Neural progenitor cell (in vitro differentiated cells): ENCODE measurements around the gene TPST1. TPM values are rescaled to one million over a fixed set of nuclear protein-coding genes. Genes with fewer than 3 reads are reported as not detected.

ENCODE experiments used
- DNase-seq: peaks from one replicate; pipeline ENCODE4 v3.0.0-alpha.2; 2016; ENCODE audit warnings: low spot score
- H2AFZ ChIP-seq: fragments of 200-600 bp; sonication (generic); replicated peaks from 2 replicates; pipeline ENCODE4 v1.6.1; 2016; ENCODE audit warnings: antibody characterized with exemption
- H3F3A ChIP-seq: fragments of 200-600 bp; sonication (generic); 2 replicates; pipeline ENCODE4 v1.6.1; 2016; ENCODE audit warnings: antibody characterized with exemption, low read depth
- H3K27ac ChIP-seq: fragments of 200-600 bp; sonication (generic); 2 replicates; pipeline ENCODE4 v1.5.1; 2016; ENCODE audit warnings: mild to moderate bottlenecking
- H3K27me3 ChIP-seq: fragments of 200-600 bp; sonication (generic); 2 replicates; pipeline ENCODE4 v1.6.1; 2016; ENCODE audit warnings: mild to moderate bottlenecking, moderate library complexity
- H3K36me3 ChIP-seq: fragments of 200-600 bp; sonication (generic); 2 replicates; pipeline ENCODE4 v1.5.1; 2016
- H3K4me1 ChIP-seq: fragments of 200-600 bp; sonication (generic); 2 replicates; pipeline ENCODE4 v1.6.1; 2016; ENCODE audit warnings: mixed run types
- H3K4me2 ChIP-seq: fragments of 200-600 bp; sonication (generic); 2 replicates; pipeline ENCODE4 v1.6.1; 2016
- H3K4me3 ChIP-seq: fragments of 200-600 bp; sonication (generic); 2 replicates; pipeline ENCODE4 v1.5.1; 2016
- H3K79me2 ChIP-seq: fragments of 200-600 bp; sonication (generic); 2 replicates; pipeline ENCODE4 v1.6.1; 2016; ENCODE audit warnings: low read depth
- H3K9ac ChIP-seq: fragments of 200-600 bp; sonication (generic); 2 replicates; pipeline ENCODE4 v1.6.1; 2016
- H3K9me3 ChIP-seq: fragments of 200-600 bp; sonication (generic); 2 replicates; pipeline ENCODE4 v1.5.1; 2016; ENCODE audit warnings: low read depth
- H4K20me1 ChIP-seq: fragments of 200-600 bp; sonication (generic); 2 replicates; pipeline ENCODE4 v1.6.1; 2016; ENCODE audit warnings: low read depth
- H3K27ac Mint-ChIP-seq: 3 replicates; pipeline ENCODE4 v1.8.0; 2021; ENCODE audit warnings: mixed read lengths
- H3K27me3 Mint-ChIP-seq: 2 replicates; pipeline ENCODE4 v1.8.0; 2022; ENCODE audit warnings: low read depth, mild to moderate bottlenecking, inconsistent platforms, moderate library complexity, mixed read lengths; ENCODE audit not compliant: insufficient read depth
- H3K36me3 Mint-ChIP-seq: 3 replicates; pipeline ENCODE4 v1.8.0; 2021; ENCODE audit warnings: mixed read lengths
- H3K4me1 Mint-ChIP-seq: 3 replicates; pipeline ENCODE4 v1.8.0; 2021; ENCODE audit warnings: mixed read lengths
- H3K4me3 Mint-ChIP-seq: 3 replicates; pipeline ENCODE4 v1.8.0; 2021; ENCODE audit warnings: mild to moderate bottlenecking, moderate library complexity, mixed read lengths
- H3K9me3 Mint-ChIP-seq: 3 replicates; pipeline ENCODE4 v1.8.0; 2020; ENCODE audit warnings: mixed read lengths
- CTCF ChIP-seq: fragments of 200-600 bp; sonication (generic); IDR thresholded peaks from 2 replicates; pipeline ENCODE4 v1.5.1; 2017; ENCODE audit warnings: antibody characterized with exemption, mild to moderate bottlenecking
- EZH2 ChIP-seq: fragments of 200-600 bp; sonication (generic); IDR thresholded peaks from 2 replicates; pipeline ENCODE4 v1.6.1; 2017; ENCODE audit warnings: antibody characterized with exemption, mild to moderate bottlenecking, moderate library complexity
- EZH2phosphoT487 ChIP-seq: fragments of 200-600 bp; sonication (generic); IDR thresholded peaks from 2 replicates; pipeline ENCODE4 v1.6.1; 2017; ENCODE audit warnings: antibody characterized with exemption
- total RNA-seq: library from RNA; depleted of rRNA; stranded (reverse); fragments of >200 nt; gene quantifications from 2 replicates; pipeline ENCODE4 v1.2.3, GENCODE V29; 2015; ENCODE audit warnings: low replicate concordance

The TPST1 gene
- total RNA-seq, 1 donor from 2014 or later, result 24.9 TPM

DNA sequence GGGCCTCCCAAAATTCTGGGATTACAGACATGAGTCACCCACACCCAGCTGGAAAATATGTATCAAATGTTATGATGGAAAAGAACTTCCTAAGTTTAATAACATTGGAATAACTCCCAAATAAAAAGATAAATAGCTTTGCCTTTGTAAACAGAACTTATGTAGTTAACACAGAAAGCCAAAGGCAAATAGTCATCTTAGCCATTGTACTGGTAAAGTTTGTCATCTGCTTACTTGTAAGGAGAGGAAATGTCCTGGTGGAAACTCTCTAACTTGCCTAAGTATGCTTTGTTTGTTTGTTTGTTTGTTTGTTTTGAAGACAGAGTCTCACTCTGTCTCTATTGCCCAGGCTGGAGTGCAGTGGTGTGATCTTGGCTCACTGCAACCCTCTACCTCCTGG, 23.8 kb upstream of the TPST1 start:
- Mint-ChIP-seq H3K4me3 (no peak overlapping the region), H3K27me3 (peaks cover 7% of the 10 kb centered on the region), H3K9me3 (peaks cover 4% of the 10 kb centered on the region), H3K36me3 (peaks cover 2% of the 10 kb centered on the region), H3K4me1 (peaks cover 2% of the 10 kb centered on the region), H3K27ac (no peak overlapping the region)
- Histone ChIP-seq H3K9ac (no peak overlapping the region), H2AFZ (no peak overlapping the region), H3K36me3 (no peaks in the 10 kb centered on the region), H3K4me1 (no peaks in the 10 kb centered on the region), H3F3A (no peaks in the 10 kb centered on the region), H3K9me3 (no peaks in the 10 kb centered on the region), H4K20me1 (no peaks in the 10 kb centered on the region), H3K4me2 (no peak overlapping the region), H3K27ac (no peak overlapping the region), H3K27me3 (no peaks in the 10 kb centered on the region), H3K4me3 (no peak overlapping the region), H3K79me2 (no peaks in the 10 kb centered on the region)
- no peak for DNase-seq
- TF ChIP-seq EZH2phosphoT487, result no peak
- TF ChIP-seq CTCF, result no peak
- TF ChIP-seq EZH2, result no peak

DNA sequence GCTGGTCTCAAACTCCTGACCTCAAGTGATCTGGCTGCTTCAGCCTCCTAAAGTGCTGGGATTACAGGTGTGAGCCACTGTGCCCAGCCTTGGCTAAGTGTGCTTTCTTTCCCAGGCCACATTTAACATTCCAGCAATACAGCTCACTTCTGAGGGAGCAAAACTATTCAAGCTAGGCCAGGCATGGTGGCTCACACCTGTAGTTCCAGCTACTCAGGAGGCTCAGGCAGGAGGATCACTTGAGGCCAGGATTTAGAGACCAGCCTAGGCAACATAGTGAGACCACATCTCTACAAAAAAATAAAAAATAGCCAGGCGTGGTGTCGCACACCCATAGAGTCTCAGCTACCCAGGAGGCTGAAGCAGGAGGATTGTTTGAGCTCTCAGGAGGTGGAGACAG, 23.3 kb upstream of the TPST1 start:
- Histone ChIP-seq H3K27me3 (no peaks in the 10 kb centered on the region), H3K36me3 (no peaks in the 10 kb centered on the region), H4K20me1 (no peaks in the 10 kb centered on the region), H3K79me2 (no peaks in the 10 kb centered on the region), H3K27ac (no peak overlapping the region), H3K4me2 (no peak overlapping the region), H3K4me3 (no peak overlapping the region), H3F3A (no peaks in the 10 kb centered on the region), H3K9me3 (no peaks in the 10 kb centered on the region), H3K9ac (no peak overlapping the region), H3K4me1 (no peaks in the 10 kb centered on the region), H2AFZ (no peak overlapping the region)
- Mint-ChIP-seq H3K9me3 (peaks cover 4% of the 10 kb centered on the region), H3K4me3 (no peak overlapping the region), H3K4me1 (peaks cover 2% of the 10 kb centered on the region), H3K27ac (no peak overlapping the region), H3K27me3 (peaks cover 7% of the 10 kb centered on the region), H3K36me3 (peaks cover 2% of the 10 kb centered on the region)
- TF ChIP-seq EZH2 (no peak), EZH2phosphoT487 (no peak), CTCF (no peak)
- no peak for DNase-seq

DNA sequence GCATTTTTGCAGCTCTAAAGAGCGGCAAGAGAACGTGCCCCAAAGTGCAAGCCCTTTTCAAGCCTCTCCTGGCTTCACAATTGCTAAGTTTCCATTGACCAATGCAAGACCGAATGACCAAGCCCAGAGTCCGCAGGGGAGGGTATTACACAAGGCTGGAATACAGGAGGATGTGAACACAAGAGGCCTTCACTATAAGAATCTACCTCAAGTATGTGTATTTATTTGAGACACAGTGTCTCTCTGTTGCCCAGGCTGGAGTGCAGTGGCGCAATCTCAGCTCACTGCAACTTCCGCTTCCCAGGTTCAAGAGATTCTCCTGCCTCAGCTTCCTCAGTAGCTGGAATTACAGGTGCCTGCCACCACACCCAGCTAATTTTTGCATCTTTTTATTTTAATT, 22.2 kb upstream of the TPST1 start:
- Histone ChIP-seq H3K27me3 (no peaks in the 10 kb centered on the region), H3K27ac (no peak overlapping the region), H4K20me1 (no peaks in the 10 kb centered on the region), H3F3A (no peaks in the 10 kb centered on the region), H3K4me3 (no peak overlapping the region), H3K36me3 (no peaks in the 10 kb centered on the region), H3K79me2 (no peaks in the 10 kb centered on the region), H3K4me1 (no peaks in the 10 kb centered on the region), H3K9me3 (no peaks in the 10 kb centered on the region), H2AFZ (no peak overlapping the region), H3K9ac (no peak overlapping the region), H3K4me2 (no peak overlapping the region)
- Mint-ChIP-seq H3K4me3 (no peak overlapping the region), H3K27me3 (peaks cover 9% of the 10 kb centered on the region), H3K9me3 (peaks cover 4% of the 10 kb centered on the region), H3K4me1 (peaks cover 2% of the 10 kb centered on the region), H3K27ac (no peak overlapping the region), H3K36me3 (peaks cover 2% of the 10 kb centered on the region)
- TF ChIP-seq EZH2phosphoT487 (no peak), EZH2 (no peak), CTCF (no peak)
- no peak for DNase-seq
